Vagina (tissue), 2 donors: ENCODE results near the gene EXOC6B.

Experiments
- POLR2A ChIP-seq, 2 donors: fragments of 450-650 bp; IDR thresholded peaks; one replicate each; pipeline ENCODE4 v1.6.1; 2017; ENCODE audit warnings: antibody characterized with exemption in 2 of 2, mild to moderate bottlenecking in 2 of 2, moderate library complexity in 2 of 2
- POLR2AphosphoS5 ChIP-seq, 2 donors: sonication (generic); formaldehyde crosslinking; IDR thresholded peaks; one replicate each; pipeline ENCODE4 v1.9.0; 2017; ENCODE audit warnings: antibody characterized with exemption in 2 of 2, mild to moderate bottlenecking in 2 of 2, low read depth in 1 of 2; ENCODE audit not compliant: insufficient read depth in 1 of 2
- TF ChIP-seq, protein P1 (sequence below), 3 experiments: fragments of 450-650 bp in 2 of 3; fragments of 200-600 bp in 1 of 3; sonication (generic) in 1 of 3; IDR thresholded peaks; one replicate each; pipeline ENCODE4 v1.5.1; 2017 to 2019; ENCODE audit warnings: antibody characterized with exemption in 3 of 3, mild to moderate bottlenecking in 2 of 3, moderate library complexity in 2 of 3

DNA sequence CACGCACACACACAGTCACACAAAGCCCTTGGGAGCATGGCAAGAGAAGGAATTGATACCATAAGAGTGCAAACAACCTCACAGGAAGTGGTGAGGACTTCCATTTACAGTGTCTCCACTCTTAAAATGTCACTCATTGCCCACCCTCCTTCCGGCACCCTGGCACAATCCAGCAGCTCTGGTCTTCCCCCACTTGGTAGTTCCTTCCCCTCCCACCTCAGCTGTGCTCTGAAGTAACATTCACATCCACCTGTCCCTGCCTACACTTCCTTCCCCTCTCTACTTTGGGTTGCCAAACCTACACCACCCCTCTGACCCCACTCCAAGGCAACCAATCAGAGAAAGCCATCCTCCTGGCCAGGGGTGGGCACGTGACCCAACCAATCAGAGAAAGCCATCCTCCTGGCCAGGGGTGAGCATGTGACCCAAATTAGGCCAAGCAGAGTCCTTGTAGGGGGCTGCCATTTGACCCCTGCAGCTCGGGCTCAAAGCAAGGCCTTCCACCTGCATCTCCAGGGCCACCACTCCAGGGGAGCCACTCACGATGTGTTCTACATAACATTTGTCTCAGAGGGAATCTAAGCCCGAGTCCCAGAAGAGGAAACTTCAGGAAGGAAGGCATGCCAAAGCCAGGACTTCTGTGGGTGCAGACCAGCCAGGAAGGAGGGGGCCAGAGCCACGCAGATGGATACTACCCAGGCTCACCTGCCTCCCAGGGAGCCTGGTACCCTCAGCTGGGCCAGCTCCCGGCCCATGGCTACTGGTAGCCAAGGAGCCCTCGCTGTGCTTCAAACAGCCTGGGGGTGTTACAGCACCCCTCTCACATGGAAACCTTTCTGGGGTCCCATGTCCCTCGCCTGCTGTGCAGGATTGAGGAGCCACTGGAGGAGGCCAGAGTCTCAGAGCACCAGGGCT, 699.4 kb downstream of the EXOC6B start:
- TF ChIP-seq, protein P1, sequence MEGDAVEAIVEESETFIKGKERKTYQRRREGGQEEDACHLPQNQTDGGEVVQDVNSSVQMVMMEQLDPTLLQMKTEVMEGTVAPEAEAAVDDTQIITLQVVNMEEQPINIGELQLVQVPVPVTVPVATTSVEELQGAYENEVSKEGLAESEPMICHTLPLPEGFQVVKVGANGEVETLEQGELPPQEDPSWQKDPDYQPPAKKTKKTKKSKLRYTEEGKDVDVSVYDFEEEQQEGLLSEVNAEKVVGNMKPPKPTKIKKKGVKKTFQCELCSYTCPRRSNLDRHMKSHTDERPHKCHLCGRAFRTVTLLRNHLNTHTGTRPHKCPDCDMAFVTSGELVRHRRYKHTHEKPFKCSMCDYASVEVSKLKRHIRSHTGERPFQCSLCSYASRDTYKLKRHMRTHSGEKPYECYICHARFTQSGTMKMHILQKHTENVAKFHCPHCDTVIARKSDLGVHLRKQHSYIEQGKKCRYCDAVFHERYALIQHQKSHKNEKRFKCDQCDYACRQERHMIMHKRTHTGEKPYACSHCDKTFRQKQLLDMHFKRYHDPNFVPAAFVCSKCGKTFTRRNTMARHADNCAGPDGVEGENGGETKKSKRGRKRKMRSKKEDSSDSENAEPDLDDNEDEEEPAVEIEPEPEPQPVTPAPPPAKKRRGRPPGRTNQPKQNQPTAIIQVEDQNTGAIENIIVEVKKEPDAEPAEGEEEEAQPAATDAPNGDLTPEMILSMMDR (IDR thresholded peaks at IDR 0.05) = no peak
- TF ChIP-seq POLR2AphosphoS5 (IDR thresholded peaks at IDR 0.05; ENCODE audit: insufficient read depth in 1 of 2, low read depth in 1 of 2) = no peak
- no peak for TF ChIP-seq POLR2A (IDR thresholded peaks at IDR 0.05)
